ENCODE results near the gene CYP17A1. TPM values are rescaled to one million over a fixed set of nuclear protein-coding genes. Genes with fewer than 3 reads are reported as not detected.

The CYP17A1 gene
- polyA plus RNA-seq, 2 of the 4 experiments (the other 2 are of a cell fraction): not detected

- TF ChIP-seq NFE2L2 (conservative IDR thresholded peaks at IDR 0.05; ENCODE audit: low read length) (no peak), HOXA7 (CRISPR knock-in tag; IDR thresholded peaks at IDR 0.05) (no peak), CHD4 (IDR thresholded peaks at IDR 0.05; ENCODE audit: borderline replicate concordance) (no peak), REST (IDR thresholded peaks at IDR 0.05) (no peak), ESRRA (IDR thresholded peaks at IDR 0.05; ENCODE audit: borderline replicate concordance, low read length) (no peak), MAFK (IDR thresholded peaks at IDR 0.05; ENCODE audit: partially characterized antibody) (no peak), CHD2 (IDR thresholded peaks at IDR 0.05; ENCODE audit: low read length, partially characterized antibody) (no peak), RAD21 (conservative IDR thresholded peaks at IDR 0.05 in 1 of 2, IDR thresholded peaks at IDR 0.05 in 1 of 2) (no peak), MYC (IDR thresholded peaks at IDR 0.05; ENCODE audit: borderline replicate concordance, low read length) (no peak), MAX (IDR thresholded peaks at IDR 0.05) (no peak), JUN (IDR thresholded peaks at IDR 0.05) (no peak), HOXB13 (CRISPR knock-in tag; IDR thresholded peaks at IDR 0.05; ENCODE audit: low read depth) (no peak)
- H3K4me3 ChIP-seq: no peak overlapping the region
- no peak for FAIRE-seq
- ATAC-seq: no peak
- no peak for DNase-seq (ENCODE audit: low read depth in 1 of 2, low spot score in 1 of 2)
- no peaks in the 10 kb centered on the region for H3K4me1 ChIP-seq
- H3K4me2 ChIP-seq: no peak overlapping the region
- WGBS (ENCODE audit: missing lambda C conversion rate): 89% methylated on average over 11 of the region's 17 CpGs
- ChIA-PET POLR2A (no interaction called here), CTCF (interaction anchor here (1.1 to 1.6 kb wide), 3 partner anchors 8 to 89 kb away, joined by 3 to 5 read pairs (median 4); no protein-coding TSS in a partner anchor)
- H3K27ac ChIP-seq: no peak overlapping the region
- no peaks in the 10 kb centered on the region for H3K9me3 ChIP-seq
These were observed 24.1 kb downstream of the CYP17A1 start for GRCh38 chr10:102813017-102813541.

- no peak overlapping the region for H3K4me3 ChIP-seq
- FAIRE-seq (no peak), DNase-seq (ENCODE audit: low read depth in 1 of 2, low spot score in 1 of 2) (no peak), ATAC-seq (no peak)
- POLR2A ChIA-PET: no interaction called here
- H3K4me2 ChIP-seq: no peak overlapping the region
- no peaks in the 10 kb centered on the region for H3K9me3 ChIP-seq
- CTCF ChIA-PET: interaction anchor here (0.6 to 1.6 kb wide), 5 partner anchors 9 to 96 kb away, joined by 3 to 5 read pairs (median 4); no protein-coding TSS in a partner anchor
- WGBS (ENCODE audit: missing lambda C conversion rate): 82% methylated on average over 9 of the region's 9 CpGs
- TF ChIP-seq NR3C1 (IDR thresholded peaks at IDR 0.05) (no peak), TP53 (CRISPR knock-in tag; IDR thresholded peaks at IDR 0.05) (no peak), FOXS1 (CRISPR knock-in tag; IDR thresholded peaks at IDR 0.05) (no peak), EHF (CRISPR knock-in tag; IDR thresholded peaks at IDR 0.05) (no peak), ZC3H11A (IDR thresholded peaks at IDR 0.05) (no peak), ELK1 (IDR thresholded peaks at IDR 0.05; ENCODE audit: low read depth, low read length) (no peak), E2F6 (IDR thresholded peaks at IDR 0.05; ENCODE audit: borderline replicate concordance, low read depth) (no peak), KDM5A (IDR thresholded peaks at IDR 0.05) (no peak), ZFP36 (IDR thresholded peaks at IDR 0.05; ENCODE audit: borderline replicate concordance, partially characterized antibody) (no peak), FOSL2 (IDR thresholded peaks at IDR 0.05) (no peak), FOSL2 (CRISPR knock-in tag; IDR thresholded peaks at IDR 0.05) (no peak), CHD2 (IDR thresholded peaks at IDR 0.05; ENCODE audit: low read length, partially characterized antibody) (no peak), ESRRA (IDR thresholded peaks at IDR 0.05; ENCODE audit: borderline replicate concordance, low read length) (no peak), HOXB13 (CRISPR knock-in tag; IDR thresholded peaks at IDR 0.05; ENCODE audit: low read depth) (no peak), RAD21 (conservative IDR thresholded peaks at IDR 0.05 in 1 of 2, IDR thresholded peaks at IDR 0.05 in 1 of 2) (no peak)
- H3K4me1 ChIP-seq: no peaks in the 10 kb centered on the region
- H3K27ac ChIP-seq: no peak overlapping the region
These were observed 24.9 kb downstream of the CYP17A1 start for GRCh38 chr10:102812231-102812876.
